GM06990 (cell line): ENCODE measurements around the gene SNRPA1.
"Not testable (repeated sequence)": the region's sequence is repeated elsewhere in the genome, so short reads cannot be mapped to it uniquely, and the experiment has no call there.

Source experiments
- DNase-seq: peaks from one replicate; pipeline ENCODE4 v3.0.0-alpha.2; 2011; ENCODE audit not compliant: insufficient read length; ENCODE audit errors: extremely low read depth
- H3K27me3 ChIP-seq: replicated peaks from 2 replicates; pipeline ENCODE4 v1.6.0; 2011; ENCODE audit warnings: low read length; ENCODE audit not compliant: control insufficient read depth, insufficient read depth
- H3K36me3 ChIP-seq: 2 replicates; pipeline ENCODE4 v1.5.1; 2011; ENCODE audit warnings: low read length; ENCODE audit not compliant: control insufficient read depth, insufficient read depth
- H3K4me3 ChIP-seq: replicated peaks from 2 replicates; pipeline ENCODE4 v1.5.1; 2011; ENCODE audit warnings: low read depth, mild to moderate bottlenecking, control low read depth, low read length
- TF ChIP-seq, protein P1 (sequence below): IDR thresholded peaks from 2 replicates; pipeline ENCODE4 v1.5.1; 2011; ENCODE audit warnings: low read length, control low read depth, mild to moderate bottlenecking, inconsistent platforms; ENCODE audit not compliant: insufficient read depth, poor library complexity, severe bottlenecking

SNRPA1 gene

DNA sequence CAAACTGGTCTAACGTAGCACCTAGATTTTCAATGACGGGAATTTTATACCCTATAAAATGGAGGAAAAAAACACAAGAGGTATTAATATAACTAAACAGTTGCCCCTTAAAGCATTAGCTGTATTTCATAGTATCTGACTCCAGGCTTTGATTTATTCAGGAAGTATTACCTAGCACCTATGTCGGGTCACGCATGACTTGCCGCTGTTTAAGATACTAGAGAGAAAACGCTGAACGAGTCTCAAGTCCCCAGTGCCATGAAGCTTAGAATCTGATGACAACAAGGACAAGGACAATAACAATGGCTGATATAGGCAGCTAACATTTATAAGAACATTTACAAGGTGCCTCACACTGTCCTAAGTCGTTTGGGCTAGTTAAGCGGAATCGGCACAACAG is 1.9 kb downstream of the SNRPA1 start:
- TF ChIP-seq, protein P1, sequence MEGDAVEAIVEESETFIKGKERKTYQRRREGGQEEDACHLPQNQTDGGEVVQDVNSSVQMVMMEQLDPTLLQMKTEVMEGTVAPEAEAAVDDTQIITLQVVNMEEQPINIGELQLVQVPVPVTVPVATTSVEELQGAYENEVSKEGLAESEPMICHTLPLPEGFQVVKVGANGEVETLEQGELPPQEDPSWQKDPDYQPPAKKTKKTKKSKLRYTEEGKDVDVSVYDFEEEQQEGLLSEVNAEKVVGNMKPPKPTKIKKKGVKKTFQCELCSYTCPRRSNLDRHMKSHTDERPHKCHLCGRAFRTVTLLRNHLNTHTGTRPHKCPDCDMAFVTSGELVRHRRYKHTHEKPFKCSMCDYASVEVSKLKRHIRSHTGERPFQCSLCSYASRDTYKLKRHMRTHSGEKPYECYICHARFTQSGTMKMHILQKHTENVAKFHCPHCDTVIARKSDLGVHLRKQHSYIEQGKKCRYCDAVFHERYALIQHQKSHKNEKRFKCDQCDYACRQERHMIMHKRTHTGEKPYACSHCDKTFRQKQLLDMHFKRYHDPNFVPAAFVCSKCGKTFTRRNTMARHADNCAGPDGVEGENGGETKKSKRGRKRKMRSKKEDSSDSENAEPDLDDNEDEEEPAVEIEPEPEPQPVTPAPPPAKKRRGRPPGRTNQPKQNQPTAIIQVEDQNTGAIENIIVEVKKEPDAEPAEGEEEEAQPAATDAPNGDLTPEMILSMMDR: no peak
- no peaks in the 10 kb centered on the region for H3K27me3 ChIP-seq
- peaks cover 6% of the 10 kb centered on the region; the same call in 1 of the 2 replicates for H3K36me3 ChIP-seq
- peak overlapping the region; percentile 85 for H3K4me3 ChIP-seq
- no peak for DNase-seq

DNA sequence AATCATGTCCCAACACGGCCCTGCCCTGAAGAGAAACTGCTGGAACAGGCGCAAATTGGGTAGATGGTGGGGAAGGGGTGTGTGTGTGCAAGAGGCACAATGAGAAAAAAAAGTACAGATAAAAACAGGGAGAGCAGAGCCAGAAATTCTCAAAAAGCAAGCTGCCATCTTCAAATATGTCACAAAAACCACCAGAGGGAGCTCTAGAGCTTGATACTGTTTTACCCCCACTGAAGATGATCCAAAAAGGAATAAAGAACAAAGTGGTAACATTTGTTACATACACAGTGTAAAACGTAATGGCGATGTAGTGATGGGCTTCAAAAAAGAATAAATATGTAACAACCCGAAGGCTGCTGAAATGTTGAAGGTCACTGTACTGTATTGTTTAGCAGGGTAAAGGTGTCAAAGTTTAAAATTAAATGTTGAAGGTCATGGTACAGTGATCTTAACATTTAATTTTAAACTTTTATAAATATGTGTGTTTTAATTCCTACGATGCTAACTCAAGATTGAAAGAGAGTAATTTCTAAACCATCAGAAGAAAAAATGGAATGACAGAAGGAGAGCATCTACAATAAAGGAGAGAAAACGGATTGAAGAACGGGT is 6.0 kb downstream of the SNRPA1 start:
- Histone ChIP-seq H3K36me3 (peaks cover 19% of the 10 kb centered on the region), H3K27me3 (no peaks in the 10 kb centered on the region), H3K4me3 (no peak overlapping the region)
- DNase-seq: no peak
- TF ChIP-seq, protein P1: peak; percentile 65

DNA sequence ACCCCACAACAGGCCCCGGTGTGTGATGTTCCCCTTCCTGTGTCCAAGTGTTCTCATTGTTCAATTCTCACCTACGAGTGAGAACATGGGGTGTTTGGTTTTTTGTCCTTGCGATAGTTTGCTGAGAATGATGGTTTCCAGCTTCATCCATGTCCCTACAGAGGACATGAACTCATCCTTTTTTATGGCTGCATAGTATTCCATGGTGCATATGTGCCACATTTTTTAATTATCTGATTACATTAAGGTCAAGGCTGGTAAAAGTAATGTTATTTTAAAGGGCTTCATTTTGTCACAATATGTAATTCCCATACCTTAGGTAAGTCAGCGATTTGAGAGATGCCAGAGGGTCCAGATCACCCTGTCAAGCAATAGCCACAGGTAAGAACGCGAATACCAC is 7.7 kb downstream of the SNRPA1 start:
- not testable (repeated sequence) for H3K4me3 ChIP-seq, DNase-seq, H3K27me3 ChIP-seq
- H3K36me3 ChIP-seq: peaks cover 20% of the 10 kb centered on the region

DNA sequence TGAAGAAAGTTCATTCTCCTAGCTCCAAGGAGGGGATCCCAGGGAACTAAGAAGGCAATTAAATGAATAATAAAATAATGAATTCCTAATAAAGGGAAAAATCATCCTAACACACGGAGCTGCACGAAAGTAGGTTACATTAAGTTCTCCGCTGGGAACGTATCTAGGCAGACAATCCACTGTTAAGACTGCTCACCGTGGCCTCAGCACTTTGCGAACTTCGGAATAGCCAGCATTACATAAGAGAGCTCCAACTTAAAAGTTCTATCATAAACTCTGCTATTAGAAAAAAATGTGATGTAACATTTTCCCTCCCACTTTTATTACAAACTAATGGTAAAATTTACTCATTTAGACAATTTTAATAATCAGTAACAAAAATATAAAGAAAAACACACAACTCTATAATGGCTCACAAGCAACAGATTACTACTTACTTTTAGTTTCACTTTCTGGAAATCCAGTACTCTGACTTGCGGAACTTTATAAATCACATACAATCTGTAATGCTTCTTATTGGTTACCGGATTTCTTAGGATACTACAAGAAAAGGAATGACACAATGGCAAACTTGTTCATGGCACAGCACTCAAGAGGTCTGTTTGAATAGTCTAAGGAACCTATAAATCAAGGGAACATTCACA is 8.5 kb downstream of the SNRPA1 start:
- Histone ChIP-seq H3K27me3 (no peaks in the 10 kb centered on the region), H3K36me3 (peaks cover 23% of the 10 kb centered on the region), H3K4me3 (no peak overlapping the region)
- DNase-seq: no peak
- TF ChIP-seq, protein P1: no peak

DNA sequence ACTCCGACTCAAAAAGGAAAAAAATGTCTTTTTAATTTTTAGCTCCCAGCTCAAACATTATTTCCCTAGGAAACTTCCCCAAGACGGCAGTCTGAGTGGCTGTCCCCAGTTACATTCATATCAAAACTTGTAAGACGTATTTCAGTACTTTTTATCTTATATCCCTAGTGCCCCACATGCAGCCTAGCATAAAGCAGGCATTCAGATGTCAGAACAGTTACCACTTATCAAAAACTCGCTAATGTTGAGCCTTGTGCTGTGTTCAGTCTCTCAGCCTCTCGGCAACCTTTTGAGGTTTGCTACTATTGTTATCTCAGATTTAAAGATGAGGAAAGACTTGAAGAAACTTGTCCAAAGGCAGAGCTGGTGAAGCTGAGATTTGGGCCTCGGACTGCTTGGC is 11.1 kb downstream of the SNRPA1 start:
- no peak for DNase-seq
- no peaks in the 10 kb centered on the region for H3K27me3 ChIP-seq
- H3K36me3 ChIP-seq: peaks cover 26% of the 10 kb centered on the region
- TF ChIP-seq, protein P1: no peak
- no peak overlapping the region for H3K4me3 ChIP-seq

DNA sequence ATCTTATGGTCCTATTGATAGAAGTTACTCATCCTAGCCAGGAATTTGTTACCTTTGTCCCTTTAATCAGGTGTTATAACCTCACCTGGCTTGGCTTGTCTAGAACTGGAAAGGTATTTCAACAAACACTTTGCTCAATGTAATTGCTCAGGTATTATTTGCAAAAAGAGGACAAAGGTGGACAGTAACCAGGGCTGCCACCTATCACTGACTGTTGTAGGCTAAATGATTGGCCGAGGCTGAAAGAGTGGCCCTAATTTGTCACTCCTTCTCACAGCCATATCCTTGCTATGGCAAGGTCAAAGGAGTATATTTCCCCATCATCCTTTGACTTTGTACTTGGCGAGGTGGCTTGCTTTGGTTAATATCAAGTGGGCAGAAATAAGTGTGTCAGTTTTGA is 15.0 kb downstream of the SNRPA1 start:
- no peak for DNase-seq
- Histone ChIP-seq H3K36me3 (peaks cover 15% of the 10 kb centered on the region), H3K4me3 (no peak overlapping the region), H3K27me3 (no peaks in the 10 kb centered on the region)
- TF ChIP-seq, protein P1: no peak
